GM21786 (cell line): Measurements from ENCODE around the gene GLDC.

Source experiments
- ATAC-seq: cut with Tn5 transposase; IDR thresholded peaks from one replicate; pipeline ENCODE4 v1.9.1; 2021; ENCODE audit not compliant: unreplicated experiment

GLDC gene

DNA sequence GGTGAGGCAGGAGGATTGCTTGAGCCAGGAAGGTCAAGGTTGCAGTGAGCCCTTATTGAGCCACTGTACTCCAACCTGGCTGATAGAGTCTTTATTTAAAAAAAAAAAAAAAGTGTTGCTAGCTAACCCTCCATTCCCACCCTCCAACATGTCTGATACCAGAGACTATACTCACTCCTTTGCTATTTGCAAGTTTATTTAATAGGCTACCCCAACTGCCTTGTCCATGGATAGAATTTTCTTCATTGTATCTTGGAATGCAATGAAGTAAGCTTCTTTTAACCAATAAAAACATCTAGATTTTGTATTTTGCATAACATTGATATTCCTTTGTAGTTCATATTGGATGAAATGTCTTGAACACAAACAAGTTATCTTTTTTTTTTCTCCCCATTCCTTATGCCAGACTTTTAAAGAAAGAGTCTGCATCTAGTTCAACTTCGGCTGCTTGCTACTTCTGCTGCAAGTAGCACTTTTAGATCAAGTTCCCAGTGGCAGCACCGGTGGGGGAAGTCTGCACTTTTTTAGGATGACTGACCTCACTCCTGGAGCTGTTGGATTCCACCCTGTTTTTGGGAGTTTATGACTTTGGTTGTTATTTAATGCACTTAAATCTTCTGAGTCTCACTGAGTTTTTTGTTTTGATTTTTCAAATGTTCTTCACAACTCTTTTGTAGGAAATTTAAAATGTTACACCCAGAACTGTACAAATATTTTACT, 120.0 kb downstream of the GLDC start:
- no peak for ATAC-seq

DNA sequence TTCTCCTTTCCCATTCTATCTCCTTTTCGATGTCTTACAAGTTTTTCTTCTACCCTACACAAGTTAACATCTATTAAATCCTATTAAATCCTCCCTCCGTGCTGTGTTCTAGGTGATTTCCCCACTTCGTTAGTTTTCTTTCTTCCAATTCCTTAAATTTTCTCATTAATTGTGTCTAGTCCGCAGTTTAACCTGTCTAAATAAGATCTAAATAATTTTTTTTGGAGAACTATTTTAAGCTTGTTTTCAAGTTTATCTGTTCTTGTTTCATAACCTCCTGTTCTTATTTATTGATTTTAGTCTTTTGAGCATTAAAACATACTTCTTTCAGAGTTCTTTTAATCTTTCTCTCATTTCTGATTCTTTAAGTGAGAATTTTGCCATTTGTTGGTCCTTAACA, 123.3 kb downstream of the GLDC start:
- ATAC-seq: no peak

DNA sequence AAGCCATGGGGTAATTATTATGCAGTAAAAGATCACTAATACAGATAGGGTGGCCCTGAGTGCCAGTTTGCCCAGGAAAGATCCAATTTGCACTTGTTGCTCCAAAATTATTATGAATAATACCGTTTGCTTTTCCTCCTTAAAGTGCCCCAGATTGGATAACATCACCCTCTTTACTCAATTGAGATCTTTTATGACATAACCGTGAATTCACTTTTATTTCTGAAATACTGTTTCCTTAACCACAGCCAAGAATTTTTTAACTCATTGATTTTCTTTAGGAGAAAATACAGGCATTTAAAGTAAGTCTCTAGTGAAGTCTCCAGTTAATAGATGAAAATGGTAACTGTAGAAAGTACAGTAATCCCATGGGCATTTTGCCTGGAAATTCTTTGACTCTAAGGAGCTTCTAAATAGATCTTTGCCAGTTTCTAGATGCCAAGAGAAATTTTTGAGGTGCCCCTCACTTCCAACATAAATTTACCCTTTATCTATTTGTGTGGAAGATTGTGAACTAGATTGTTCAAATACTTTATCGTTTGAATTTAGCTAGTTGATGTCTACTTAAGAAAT, 133.4 kb downstream of the GLDC start:
- ATAC-seq: no peak

DNA sequence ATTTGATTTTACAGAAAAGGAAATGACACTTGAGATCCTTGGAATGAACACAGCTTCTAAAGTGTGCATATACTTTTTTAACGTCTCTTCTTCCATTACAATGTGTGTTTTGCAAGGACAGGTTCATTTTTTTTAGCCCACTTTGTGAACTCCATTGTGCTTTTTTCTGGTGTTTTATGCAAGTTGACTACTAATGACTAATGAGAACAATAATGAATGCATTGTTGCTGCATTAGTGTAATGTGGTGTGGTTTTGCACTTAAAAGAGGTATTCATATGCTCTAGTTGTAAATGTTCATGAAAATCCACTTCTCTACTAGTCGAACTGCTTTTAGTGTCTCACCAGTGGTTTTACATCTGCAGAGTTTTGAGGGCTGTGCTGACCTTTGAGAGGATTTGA, 139.0 kb downstream of the GLDC start:
- no peak for ATAC-seq

DNA sequence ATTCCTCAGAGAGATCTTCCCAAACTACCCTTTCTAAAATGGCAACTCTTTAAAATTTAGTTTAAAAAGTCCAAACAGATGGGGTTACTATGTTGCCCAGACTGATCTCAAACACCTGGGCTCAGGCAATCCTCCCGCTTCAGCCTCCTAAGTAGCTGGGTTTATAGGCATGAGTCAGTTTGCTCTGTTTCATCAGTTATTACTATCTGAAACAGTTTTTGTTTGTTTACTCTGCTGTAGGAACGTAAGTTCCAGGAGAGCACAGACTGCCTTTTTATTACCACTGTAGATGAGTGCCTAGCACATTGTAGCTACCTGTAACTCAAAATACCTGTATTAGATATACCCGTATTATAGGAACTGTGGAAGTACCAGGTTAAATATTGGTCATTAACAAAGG, 143.1 kb downstream of the GLDC start:
- ATAC-seq: no peak

DNA sequence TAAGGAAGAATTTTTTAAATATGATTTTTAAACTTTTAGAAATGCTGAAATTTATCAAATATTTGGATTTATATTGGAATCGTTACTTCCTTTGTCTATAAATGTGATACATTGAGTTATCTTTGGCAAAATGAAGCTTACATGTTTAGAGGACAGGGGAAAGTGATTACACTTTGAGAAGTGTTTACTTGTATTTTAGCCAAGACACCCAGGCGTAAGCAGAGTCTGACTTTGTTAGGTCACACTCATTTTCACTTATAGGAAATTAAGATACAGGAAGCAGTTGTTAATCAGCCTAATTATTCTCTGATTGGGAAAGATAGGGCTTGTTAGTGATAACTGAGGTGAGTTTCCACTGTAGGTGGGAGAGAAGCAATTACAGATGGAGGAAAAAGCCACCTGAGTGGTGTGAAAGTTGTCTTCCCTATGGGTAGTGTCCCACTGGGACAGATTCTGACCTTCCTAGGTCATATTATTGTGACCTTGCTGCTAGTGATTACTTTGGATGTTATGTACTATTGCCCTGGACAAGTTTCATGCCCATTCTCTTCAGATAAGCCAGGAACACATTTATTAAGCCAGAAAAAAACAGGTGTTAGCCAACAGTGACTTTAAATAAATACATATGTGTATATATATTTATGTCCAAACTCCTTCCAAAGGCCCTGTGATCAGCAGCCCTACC, 143.9 kb downstream of the GLDC start:
- no peak for ATAC-seq

DNA sequence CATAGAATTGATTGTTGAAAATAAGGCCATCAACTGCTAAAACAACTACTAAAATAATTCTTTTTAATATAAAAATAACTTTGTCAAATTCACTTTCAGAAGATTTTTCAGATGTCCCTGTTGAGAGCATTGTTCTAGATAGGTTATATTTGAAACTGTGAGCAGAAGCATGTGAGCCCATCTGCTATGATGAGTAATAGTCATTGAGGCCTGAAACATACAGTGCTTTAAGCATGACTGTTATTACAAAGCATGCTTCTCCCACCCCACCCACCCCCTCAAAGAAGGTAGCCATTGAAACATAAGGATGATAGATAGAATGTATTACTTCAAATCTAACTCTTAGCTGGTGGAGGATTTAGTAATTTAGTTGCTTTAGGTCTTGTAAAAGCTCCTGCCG, 146.5 kb downstream of the GLDC start:
- no peak for ATAC-seq

DNA sequence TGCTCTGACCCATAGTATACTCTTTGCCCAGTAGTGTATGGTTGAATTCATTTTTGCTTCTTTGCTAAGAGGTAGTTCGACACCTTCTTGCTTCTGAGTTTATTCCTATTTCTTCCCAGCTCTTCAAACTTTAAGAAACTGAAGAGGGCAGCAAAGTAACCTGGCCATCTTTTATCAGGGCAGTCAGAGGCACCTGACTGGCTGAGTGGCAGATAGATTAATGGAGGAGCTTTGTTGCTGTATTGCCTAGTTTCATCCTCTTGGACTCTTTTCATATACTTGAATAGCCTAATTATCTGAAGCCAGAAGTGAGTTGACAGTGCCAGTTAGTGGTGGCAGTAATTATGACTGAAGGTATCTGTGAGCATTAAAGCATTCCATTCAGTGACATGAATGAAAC, 150.1 kb downstream of the GLDC start:
- no peak for ATAC-seq

DNA sequence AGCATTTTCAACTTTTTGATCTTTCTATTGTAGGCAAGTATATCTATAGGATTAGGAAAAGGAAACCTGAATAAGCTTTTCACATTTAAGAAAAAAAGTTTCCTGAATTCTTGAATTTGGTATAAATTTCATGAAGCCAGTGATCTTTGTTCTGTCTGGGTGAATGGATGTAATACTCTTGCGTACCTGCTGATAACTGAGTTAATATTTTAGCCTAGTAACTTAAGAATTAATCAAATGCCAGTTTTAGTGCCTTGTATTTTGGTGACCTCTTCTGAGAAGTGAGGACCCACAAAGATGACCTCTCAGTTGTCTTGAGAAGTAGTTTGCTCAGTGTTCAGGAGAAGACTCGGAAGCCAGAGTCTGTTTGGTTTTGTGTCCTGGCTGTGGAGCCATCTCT, 154.7 kb downstream of the GLDC start:
- no peak for ATAC-seq

DNA sequence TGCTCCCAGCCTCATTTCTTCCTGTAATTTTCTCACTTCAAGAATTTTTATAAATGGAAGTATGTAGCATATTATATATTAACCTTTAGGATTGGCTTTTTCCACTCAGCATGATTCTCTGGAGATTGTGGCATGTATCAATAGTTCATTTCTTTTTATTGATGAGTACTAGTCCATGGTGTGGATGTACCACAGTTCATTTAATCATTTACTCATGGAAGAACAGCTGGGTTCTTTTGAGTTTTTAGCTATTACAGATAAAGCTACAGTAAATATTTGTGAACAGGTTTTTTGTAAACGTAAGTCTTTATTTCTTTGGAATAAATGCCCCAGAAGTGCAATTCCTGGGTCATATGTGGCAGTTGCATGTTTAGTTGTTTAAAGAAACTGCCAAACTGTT, 156.4 kb downstream of the GLDC start:
- no peak for ATAC-seq

DNA sequence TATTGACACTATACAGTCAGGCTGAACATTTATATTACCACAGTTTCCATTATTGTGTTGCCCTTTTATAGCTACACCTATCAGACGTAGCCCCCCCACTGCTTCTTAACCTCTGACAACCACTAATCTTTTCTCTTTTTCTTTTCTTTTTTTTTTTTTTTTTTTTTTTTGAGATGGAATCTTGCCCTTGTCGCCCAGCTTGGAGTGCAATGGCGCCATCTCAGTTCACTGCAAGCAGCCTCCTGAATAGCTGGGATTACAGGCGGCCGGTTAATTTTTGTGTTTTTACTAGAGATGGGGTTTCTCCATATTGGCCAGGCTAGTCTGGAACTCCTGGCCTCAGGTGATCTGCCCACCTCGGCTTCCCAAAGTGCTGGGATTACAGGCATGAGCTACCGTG, 157.1 kb downstream of the GLDC start:
- ATAC-seq: no peak

DNA sequence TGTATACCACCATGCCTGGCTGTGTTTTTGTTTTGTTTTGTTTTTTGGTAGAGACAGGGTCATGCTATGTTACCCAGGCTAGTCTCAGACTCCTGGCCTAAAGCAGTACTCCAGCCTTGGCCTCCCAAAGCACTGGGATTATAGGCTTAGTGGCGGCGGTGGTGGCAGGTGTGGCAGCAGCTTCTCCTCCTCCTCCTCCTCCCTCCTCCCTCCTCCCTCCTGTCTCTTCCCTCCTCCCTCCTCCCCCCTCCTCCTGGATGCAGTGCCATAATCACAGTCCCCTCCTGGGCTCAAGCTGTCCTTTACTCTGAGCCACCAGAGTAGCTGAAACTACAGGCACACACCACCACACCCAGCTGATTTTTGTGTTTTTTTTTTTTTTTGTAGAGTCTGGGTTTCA, 161.3 kb downstream of the GLDC start:
- no peak for ATAC-seq
